Transverse colon (tissue), 4 donors: ENCODE data around the gene FSCN2.

ENCODE experiments used
- EP300 ChIP-seq: sonication (generic); formaldehyde crosslinking; IDR thresholded peaks from one replicate; pipeline ENCODE4 v1.6.1; 2017; ENCODE audit warnings: antibody characterized with exemption, low read depth
- POLR2A ChIP-seq: fragments of 450-650 bp; IDR thresholded peaks from one replicate; pipeline ENCODE4 v1.6.1; 2016; ENCODE audit warnings: antibody characterized with exemption, mild to moderate bottlenecking, moderate library complexity
- POLR2AphosphoS5 ChIP-seq, 3 donors: sonication (generic); formaldehyde crosslinking; IDR thresholded peaks; one replicate each; pipeline ENCODE4 v1.6.1; 2016; ENCODE audit warnings: antibody characterized with exemption in 3 of 3
- TF ChIP-seq, protein P1 (sequence below), 5 experiments: fragments of 200-600 bp in 3 of 5; fragments of 450-650 bp in 2 of 5; sonication (generic) in 3 of 5; IDR thresholded peaks; 1 replicate in 2 of 5; 2 replicates in 3 of 5; pipeline ENCODE4 v1.5.1; 2016 to 2017; ENCODE audit warnings: antibody characterized with exemption in 5 of 5, inconsistent platforms in 3 of 5, mild to moderate bottlenecking in 2 of 5, moderate library complexity in 1 of 5

GRCh38 chr17:81488276-81488860 lies 39.8 kb upstream of the FSCN2 start:
- TF ChIP-seq, protein P1, sequence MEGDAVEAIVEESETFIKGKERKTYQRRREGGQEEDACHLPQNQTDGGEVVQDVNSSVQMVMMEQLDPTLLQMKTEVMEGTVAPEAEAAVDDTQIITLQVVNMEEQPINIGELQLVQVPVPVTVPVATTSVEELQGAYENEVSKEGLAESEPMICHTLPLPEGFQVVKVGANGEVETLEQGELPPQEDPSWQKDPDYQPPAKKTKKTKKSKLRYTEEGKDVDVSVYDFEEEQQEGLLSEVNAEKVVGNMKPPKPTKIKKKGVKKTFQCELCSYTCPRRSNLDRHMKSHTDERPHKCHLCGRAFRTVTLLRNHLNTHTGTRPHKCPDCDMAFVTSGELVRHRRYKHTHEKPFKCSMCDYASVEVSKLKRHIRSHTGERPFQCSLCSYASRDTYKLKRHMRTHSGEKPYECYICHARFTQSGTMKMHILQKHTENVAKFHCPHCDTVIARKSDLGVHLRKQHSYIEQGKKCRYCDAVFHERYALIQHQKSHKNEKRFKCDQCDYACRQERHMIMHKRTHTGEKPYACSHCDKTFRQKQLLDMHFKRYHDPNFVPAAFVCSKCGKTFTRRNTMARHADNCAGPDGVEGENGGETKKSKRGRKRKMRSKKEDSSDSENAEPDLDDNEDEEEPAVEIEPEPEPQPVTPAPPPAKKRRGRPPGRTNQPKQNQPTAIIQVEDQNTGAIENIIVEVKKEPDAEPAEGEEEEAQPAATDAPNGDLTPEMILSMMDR (IDR thresholded peaks at IDR 0.05), result no peak
- no peak for TF ChIP-seq POLR2A
- no peak for TF ChIP-seq POLR2AphosphoS5 (IDR thresholded peaks at IDR 0.05)
- TF ChIP-seq EP300, result no peak
